ENCODE results near the gene BNIPL. TPM values are rescaled to one million over a fixed set of nuclear protein-coding genes. Genes with fewer than 3 reads are reported as not detected.

BNIPL gene
- total RNA-seq, 4 donors from 2014 or later, result under 0.01 to 0.17 (median 0.12) TPM

GRCh38 chr1:151072224-151072623 lies 35.8 kb downstream of the BNIPL start:
- intact Hi-C loops (cut with DNase I), result no loop called here
- Histone ChIP-seq H3K27me3 (no peaks in the 10 kb centered on the region), H3K4me1 (peaks cover 19 to 29% (median 22%) of the 10 kb centered on the region in 4 donors), H3K27ac (replicated peaks in 1 of 4) (peak overlapping the region in 3 of 4 donors; percentile 95 to 100 (median 99)), H3K4me3 (no peak overlapping the region), H3K9me3 (no peaks in the 10 kb centered on the region), H3K36me3 (peaks cover 0 to 17% (median 9%) of the 10 kb centered on the region in 4 donors)
- WGBS, result 86% methylated on average over 13 of the region's 13 CpGs
- TF ChIP-seq POLR2AphosphoS5 (IDR thresholded peaks at IDR 0.05) (no peak), POLR2A (IDR thresholded peaks at IDR 0.05; ENCODE audit: low read depth) (no peak), EP300 (IDR thresholded peaks at IDR 0.05) (no peak)
- TF ChIP-seq, protein P1, sequence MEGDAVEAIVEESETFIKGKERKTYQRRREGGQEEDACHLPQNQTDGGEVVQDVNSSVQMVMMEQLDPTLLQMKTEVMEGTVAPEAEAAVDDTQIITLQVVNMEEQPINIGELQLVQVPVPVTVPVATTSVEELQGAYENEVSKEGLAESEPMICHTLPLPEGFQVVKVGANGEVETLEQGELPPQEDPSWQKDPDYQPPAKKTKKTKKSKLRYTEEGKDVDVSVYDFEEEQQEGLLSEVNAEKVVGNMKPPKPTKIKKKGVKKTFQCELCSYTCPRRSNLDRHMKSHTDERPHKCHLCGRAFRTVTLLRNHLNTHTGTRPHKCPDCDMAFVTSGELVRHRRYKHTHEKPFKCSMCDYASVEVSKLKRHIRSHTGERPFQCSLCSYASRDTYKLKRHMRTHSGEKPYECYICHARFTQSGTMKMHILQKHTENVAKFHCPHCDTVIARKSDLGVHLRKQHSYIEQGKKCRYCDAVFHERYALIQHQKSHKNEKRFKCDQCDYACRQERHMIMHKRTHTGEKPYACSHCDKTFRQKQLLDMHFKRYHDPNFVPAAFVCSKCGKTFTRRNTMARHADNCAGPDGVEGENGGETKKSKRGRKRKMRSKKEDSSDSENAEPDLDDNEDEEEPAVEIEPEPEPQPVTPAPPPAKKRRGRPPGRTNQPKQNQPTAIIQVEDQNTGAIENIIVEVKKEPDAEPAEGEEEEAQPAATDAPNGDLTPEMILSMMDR (IDR thresholded peaks at IDR 0.05), result no peak
- DNase-seq (ENCODE audit: extremely low spot score), result no peak

GRCh38 chr1:151085953-151086559 lies 49.7 kb downstream of the BNIPL start:
- DNase-seq (ENCODE audit: extremely low spot score), result no peak
- no peak overlapping the region for H3K27ac ChIP-seq (replicated peaks in 1 of 4)
- no peak overlapping the region for H3K4me3 ChIP-seq
- peaks cover 0 to 5% (median 0%) of the 10 kb centered on the region in 4 donors for H3K4me1 ChIP-seq
- TF ChIP-seq POLR2AphosphoS5 (IDR thresholded peaks at IDR 0.05), result no peak
- TF ChIP-seq EP300 (IDR thresholded peaks at IDR 0.05), result no peak
- no peak for TF ChIP-seq POLR2A (IDR thresholded peaks at IDR 0.05; ENCODE audit: low read depth)
- TF ChIP-seq, protein P1 (IDR thresholded peaks at IDR 0.05), result no peak
- no peaks in the 10 kb centered on the region for H3K9me3 ChIP-seq
- 71% methylated on average over 4 of the region's 4 CpGs for WGBS
- H3K36me3 ChIP-seq, result peaks cover 0 to 11% (median 2%) of the 10 kb centered on the region in 4 donors
- no peaks in the 10 kb centered on the region for H3K27me3 ChIP-seq
- intact Hi-C loops (cut with DNase I), result no loop called here

Small RNA genes within 50 kb of the gene (small RNA-seq; reads per million reads assigned to genes)
- 0 reads per million in 3 donors for gene RNU6-884P

Other genes starting within 250 kb of the BNIPL start
- 10 to 100 TPM; 29.5 to 49.3 (median 32.7) TPM for gene CTSK, start 228.3 kb upstream of the BNIPL start, total RNA-seq
- gene ARNT, start 160.0 kb upstream of the BNIPL start, total RNA-seq, result 10 to 100 TPM; 39.5 to 44.5 (median 42.1) TPM
- not detected for gene CTXND2, start 149.4 kb upstream of the BNIPL start, total RNA-seq
- 10 to 100 TPM; 24.9 to 30.2 (median 27.7) TPM for gene SETDB1, start 110.2 kb upstream of the BNIPL start, total RNA-seq
- gene CERS2, start 61.8 kb upstream of the BNIPL start, total RNA-seq, result 100 to 1,000 TPM in 3 of 4 donors, 10 to 100 TPM in 1; 91.8 to 130 (median 117) TPM
- gene ANXA9, start 54.3 kb upstream of the BNIPL start, total RNA-seq, result under 1 TPM; 0.13 to 0.42 (median 0.34) TPM
- 10 to 100 TPM; 21.6 to 31.7 (median 27.0) TPM for gene MINDY1, start 29.7 kb upstream of the BNIPL start, total RNA-seq
- gene PRUNE1, start 28.1 kb upstream of the BNIPL start, total RNA-seq, result 10 to 100 TPM; 17.4 to 40.7 (median 23.1) TPM
- 1 to 10 TPM; 4.3 to 8.7 (median 8.2) TPM for gene C1orf56, start 11.2 kb downstream of the BNIPL start, total RNA-seq
- 10 to 100 TPM; 41.1 to 58.2 (median 49.6) TPM for gene CDC42SE1, start 23.0 kb downstream of the BNIPL start, total RNA-seq
- 1 to 10 TPM in 2 of 4 donors, under 1 TPM in 2; 0.78 to 1.7 (median 1.2) TPM for gene MLLT11, start 23.8 kb downstream of the BNIPL start, total RNA-seq
- 10 to 100 TPM; 16.1 to 25.7 (median 20.9) TPM for gene GABPB2, start 34.2 kb downstream of the BNIPL start, total RNA-seq
- 10 to 100 TPM in 1 of 4 donors, 1 to 10 TPM in 3; 5.3 to 12.2 (median 7.3) TPM for gene SEMA6C, start 110.0 kb downstream of the BNIPL start, total RNA-seq
- 1 to 10 TPM; 2.8 to 8.3 (median 5.0) TPM for gene TNFAIP8L2, start 120.1 kb downstream of the BNIPL start, total RNA-seq
- gene LYSMD1, start 129.3 kb downstream of the BNIPL start, total RNA-seq, result 10 to 100 TPM; 10.9 to 23.5 (median 12.6) TPM
- 10 to 100 TPM; 11.2 to 39.3 (median 21.4) TPM for gene SCNM1, start 129.6 kb downstream of the BNIPL start, total RNA-seq
- 1 to 10 TPM in 2 of 4 donors, not detected in 2; 1.5 to 1.6 TPM for gene TMOD4, start 139.4 kb downstream of the BNIPL start, total RNA-seq
- 10 to 100 TPM; 45.7 to 57.0 (median 54.3) TPM for gene VPS72, start 153.6 kb downstream of the BNIPL start, total RNA-seq
- gene PIP5K1A, start 162.0 kb downstream of the BNIPL start, total RNA-seq, result 10 to 100 TPM; 44.7 to 54.9 (median 47.1) TPM
- 100 to 1,000 TPM; 157 to 195 (median 176) TPM for gene PSMD4, start 218.1 kb downstream of the BNIPL start, total RNA-seq
- gene ZNF687, start 245.7 kb downstream of the BNIPL start, total RNA-seq, result 10 to 100 TPM; 16.6 to 28.6 (median 23.1) TPM

Measured in esophagus muscularis mucosa (tissue), 4 donors.